IPS-18a (cell line): ENCODE results near the gene TIAM1.

Source experiments
- H3K27ac ChIP-seq: one replicate; pipeline ENCODE4 v1.5.1; 2013; ENCODE audit warnings: low read length
- H3K27me3 ChIP-seq: one replicate; pipeline ENCODE4 v1.6.1; 2013; ENCODE audit warnings: mild to moderate bottlenecking, low read length; ENCODE audit not compliant: control insufficient read depth, insufficient read depth
- H3K36me3 ChIP-seq: one replicate; pipeline ENCODE4 v1.6.1; 2013; ENCODE audit warnings: low read depth, low read length; ENCODE audit not compliant: control insufficient read depth
- H3K4me1 ChIP-seq: one replicate; pipeline ENCODE4 v1.6.1; 2013; ENCODE audit warnings: low read depth, low read length; ENCODE audit not compliant: control insufficient read depth
- H3K4me3 ChIP-seq: one replicate; pipeline ENCODE4 v1.5.1; 2013; ENCODE audit warnings: low read length
- H3K9ac ChIP-seq: one replicate; pipeline ENCODE4 v1.6.1; 2013; ENCODE audit warnings: mild to moderate bottlenecking, low read length, moderate library complexity
- H3K9me3 ChIP-seq: one replicate; pipeline ENCODE4 v1.6.1; 2013; ENCODE audit warnings: low read depth, low read length; ENCODE audit not compliant: control insufficient read depth

The TIAM1 gene

DNA sequence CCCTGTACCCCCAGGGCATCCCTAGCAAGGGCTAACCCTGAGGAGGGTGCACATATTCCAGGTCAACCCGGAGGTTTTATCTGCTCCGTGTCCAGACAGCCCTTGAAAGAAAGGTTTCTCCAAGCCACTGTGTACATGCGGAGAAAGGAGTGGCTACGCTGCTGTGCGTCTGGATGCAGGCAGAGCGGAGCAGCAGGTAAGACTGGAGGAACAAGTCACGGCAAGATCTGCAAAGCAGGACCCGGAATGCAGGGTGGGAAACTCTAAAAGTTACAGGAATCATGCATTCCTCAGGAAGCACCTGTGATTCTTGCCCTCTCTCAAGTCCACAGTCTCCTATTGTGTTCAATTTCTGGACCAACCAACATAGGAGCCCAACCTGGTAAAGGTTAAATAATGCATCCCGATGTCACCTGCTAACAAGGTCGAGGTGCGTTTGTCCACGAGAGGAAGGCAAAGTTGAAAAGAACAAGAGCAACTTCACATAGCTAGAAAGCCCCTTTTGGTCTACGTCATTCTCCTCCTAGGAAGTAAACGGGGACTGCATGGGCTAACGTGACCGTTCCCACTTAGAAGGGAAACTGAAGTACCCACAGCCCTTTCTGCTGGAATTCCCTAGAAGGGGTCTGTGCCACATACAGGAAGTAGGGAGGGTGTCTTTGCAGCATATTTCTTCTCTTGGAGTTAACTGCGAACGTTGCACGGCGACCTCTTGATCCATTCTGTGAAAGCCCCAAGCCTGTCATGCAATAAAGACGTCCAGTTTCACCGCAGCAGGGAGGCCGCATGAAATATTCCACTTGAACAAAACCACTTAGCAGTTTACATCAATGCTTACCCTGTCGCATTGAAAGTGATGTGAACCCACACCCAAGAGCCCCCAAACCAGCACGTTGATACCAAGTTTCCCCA is 5.8 kb downstream of the TIAM1 start:
- Histone ChIP-seq H3K4me3 (no peak overlapping the region), H3K36me3 (no peaks in the 10 kb centered on the region), H3K4me1 (peaks cover 21% of the 10 kb centered on the region), H3K9ac (no peak overlapping the region), H3K27ac (no peak overlapping the region), H3K27me3 (peaks cover 10% of the 10 kb centered on the region), H3K9me3 (no peaks in the 10 kb centered on the region)

DNA sequence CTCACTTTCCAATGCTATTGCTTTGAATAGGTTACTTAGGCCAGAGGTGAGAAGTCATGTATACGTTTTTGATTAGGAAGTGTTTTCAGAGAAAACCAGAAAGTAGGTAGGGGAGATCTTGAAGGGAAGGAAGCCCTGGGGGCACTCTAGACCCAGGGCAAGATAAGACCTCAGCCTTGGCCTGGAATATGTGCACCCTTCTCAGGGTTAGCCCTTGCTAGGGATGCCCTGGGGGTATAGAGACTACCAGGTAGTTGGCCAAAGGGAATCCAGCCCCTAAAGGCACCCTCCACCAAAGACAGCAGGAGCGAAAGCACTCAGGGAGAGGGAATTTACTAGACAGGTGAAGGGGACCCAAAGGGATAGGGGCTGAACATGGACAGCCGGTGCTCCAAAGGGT is 7.0 kb downstream of the TIAM1 start:
- Histone ChIP-seq H3K4me1 (peaks cover 13% of the 10 kb centered on the region), H3K4me3 (no peak overlapping the region), H3K9ac (no peak overlapping the region), H3K9me3 (no peaks in the 10 kb centered on the region), H3K27me3 (no peaks in the 10 kb centered on the region), H3K27ac (no peak overlapping the region), H3K36me3 (no peaks in the 10 kb centered on the region)

DNA sequence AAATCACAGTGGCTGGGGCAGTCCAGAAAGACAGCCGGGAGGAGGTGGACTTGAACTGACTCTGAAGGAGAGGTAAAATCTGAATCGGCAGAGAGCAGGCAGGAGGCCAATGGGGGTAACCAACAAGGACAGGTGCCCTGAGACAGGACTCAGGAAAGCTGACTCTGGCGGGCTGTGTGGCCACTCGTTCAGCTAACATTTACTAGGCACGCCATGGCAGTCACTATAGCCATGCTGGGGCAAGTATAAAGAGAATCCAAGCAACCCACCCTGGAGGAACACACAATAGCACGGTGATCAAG is 7.4 kb downstream of the TIAM1 start:
- peaks cover 13% of the 10 kb centered on the region for H3K4me1 ChIP-seq
- H3K36me3 ChIP-seq, result no peaks in the 10 kb centered on the region
- H3K4me3 ChIP-seq, result no peak overlapping the region
- H3K9me3 ChIP-seq, result no peaks in the 10 kb centered on the region
- no peak overlapping the region for H3K9ac ChIP-seq
- no peak overlapping the region for H3K27ac ChIP-seq
- no peaks in the 10 kb centered on the region for H3K27me3 ChIP-seq

DNA sequence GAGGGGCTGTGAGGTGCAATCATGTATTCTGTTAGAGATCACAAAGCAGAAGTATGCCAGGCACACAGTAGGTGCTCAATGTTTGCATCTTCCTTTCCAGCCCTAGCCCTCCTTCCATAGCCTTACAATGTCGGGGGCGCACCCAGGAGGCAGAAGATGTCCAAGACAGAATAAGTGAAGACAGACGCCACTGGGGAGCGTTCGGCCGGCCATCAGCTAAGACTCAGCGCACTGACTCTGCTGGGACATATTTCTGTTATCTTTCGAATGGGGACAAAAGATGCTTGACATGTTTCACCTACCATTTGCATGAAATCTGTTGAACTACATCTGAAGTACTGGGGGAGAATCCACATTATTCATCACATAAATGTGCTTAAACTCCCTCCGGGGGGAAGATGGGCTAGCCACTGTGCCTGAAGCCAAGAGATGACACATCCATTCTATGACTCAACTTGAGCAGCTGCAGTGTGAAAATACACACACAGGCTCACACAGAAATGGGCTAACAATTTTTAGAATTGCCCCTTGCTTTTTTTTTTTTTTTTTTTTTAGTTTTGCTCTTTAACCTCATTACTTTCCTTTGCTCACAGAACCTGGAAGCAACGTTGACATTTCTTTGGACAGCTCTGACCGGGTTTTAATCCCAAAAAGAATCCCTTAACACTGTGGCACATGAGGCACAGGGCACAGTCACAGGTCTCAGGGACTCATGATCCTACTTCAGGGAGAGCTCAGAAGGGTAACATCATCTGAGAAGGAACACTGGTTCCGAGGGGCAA is 7.9 kb downstream of the TIAM1 start:
- Histone ChIP-seq H3K9ac (no peak overlapping the region), H3K27ac (no peak overlapping the region), H3K9me3 (no peaks in the 10 kb centered on the region), H3K4me1 (peaks cover 13% of the 10 kb centered on the region), H3K36me3 (no peaks in the 10 kb centered on the region), H3K27me3 (no peaks in the 10 kb centered on the region), H3K4me3 (no peak overlapping the region)

DNA sequence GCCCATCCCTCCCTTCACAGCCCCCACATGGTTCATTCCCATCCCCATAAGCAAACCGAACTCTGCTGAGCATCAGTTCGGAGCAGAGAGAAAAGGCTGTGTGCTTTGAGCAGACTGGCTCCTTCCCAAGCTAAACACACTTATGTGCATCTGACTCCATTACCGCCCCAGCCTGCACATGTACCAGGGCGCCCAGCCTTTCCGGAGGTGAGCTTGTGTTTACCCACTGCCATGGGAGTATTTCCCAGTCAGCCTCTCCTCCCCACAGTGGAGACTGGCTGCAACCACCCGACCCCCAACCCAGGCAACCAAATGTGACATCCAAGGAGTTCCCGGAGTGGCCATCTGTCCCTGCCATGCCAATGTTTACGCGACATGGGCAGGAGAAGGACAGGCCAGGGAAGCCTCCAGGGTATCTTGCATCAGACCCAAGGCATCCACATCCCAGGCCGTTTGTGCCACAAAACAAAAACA is 9.4 kb downstream of the TIAM1 start:
- Histone ChIP-seq H3K9me3 (no peaks in the 10 kb centered on the region), H3K36me3 (no peaks in the 10 kb centered on the region), H3K27ac (no peak overlapping the region), H3K4me3 (no peak overlapping the region), H3K27me3 (no peaks in the 10 kb centered on the region), H3K4me1 (peaks cover 11% of the 10 kb centered on the region), H3K9ac (no peak overlapping the region)

DNA sequence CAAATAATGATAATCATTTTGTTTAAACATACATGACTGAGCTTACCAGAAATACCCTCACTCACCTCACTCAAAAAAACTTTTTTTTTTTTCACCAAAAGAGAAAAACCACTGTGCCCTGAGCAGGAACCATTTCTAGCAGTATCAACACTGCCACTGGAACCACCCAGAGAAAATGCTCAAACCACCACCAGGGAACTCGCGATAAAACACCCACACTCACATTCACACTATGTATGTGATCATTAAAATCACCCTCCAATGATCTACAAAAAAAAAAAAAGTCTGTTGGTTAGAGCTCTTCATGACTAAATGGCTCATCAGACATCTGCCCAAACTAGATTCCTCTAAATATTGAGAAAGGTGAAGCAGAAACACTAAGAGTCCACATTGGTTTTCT is 11.5 kb downstream of the TIAM1 start:
- Histone ChIP-seq H3K9ac (no peak overlapping the region), H3K9me3 (no peaks in the 10 kb centered on the region), H3K36me3 (no peaks in the 10 kb centered on the region), H3K27ac (no peak overlapping the region), H3K4me3 (no peak overlapping the region), H3K4me1 (no peaks in the 10 kb centered on the region), H3K27me3 (no peaks in the 10 kb centered on the region)

DNA sequence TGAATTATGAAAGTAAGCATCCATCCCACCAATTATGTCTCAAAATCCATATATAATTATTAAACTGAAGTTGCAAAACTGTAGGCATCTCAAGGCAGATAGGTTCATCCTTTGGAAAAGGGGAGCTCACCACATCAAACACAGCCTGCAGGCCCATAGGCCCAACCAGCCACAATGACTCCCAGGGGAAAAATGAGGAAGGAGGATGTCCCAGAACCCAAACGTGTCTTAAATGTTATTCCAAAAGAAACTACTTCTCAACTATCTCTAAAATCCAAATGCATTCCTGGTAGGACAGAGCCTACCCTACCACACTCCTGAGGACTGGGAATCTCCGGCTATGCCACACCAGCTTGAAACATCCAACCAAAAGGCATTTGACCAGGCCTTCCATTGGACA is 12.8 kb downstream of the TIAM1 start:
- no peaks in the 10 kb centered on the region for H3K36me3 ChIP-seq
- no peak overlapping the region for H3K9ac ChIP-seq
- no peak overlapping the region for H3K4me3 ChIP-seq
- no peak overlapping the region for H3K27ac ChIP-seq
- H3K27me3 ChIP-seq, result no peaks in the 10 kb centered on the region
- no peaks in the 10 kb centered on the region for H3K4me1 ChIP-seq
- no peaks in the 10 kb centered on the region for H3K9me3 ChIP-seq

DNA sequence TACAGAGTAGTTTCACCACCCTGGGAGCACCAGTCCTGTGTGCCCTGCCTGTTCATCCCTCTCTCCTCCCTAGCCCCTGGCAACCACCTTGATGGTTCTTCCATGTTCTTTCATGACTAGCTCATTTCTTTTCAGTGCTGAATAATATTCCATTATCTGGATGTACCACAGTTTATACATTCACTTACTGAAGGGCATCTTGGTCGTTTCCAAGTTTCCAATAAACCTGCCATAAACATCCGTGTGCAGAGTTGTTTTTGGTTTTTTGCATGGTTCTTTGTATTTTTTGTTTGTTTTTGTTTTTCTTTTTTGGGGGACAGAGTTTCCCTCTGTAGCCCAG is 13.9 kb downstream of the TIAM1 start:
- no peaks in the 10 kb centered on the region for H3K27me3 ChIP-seq
- H3K4me3 ChIP-seq, result no peak overlapping the region
- H3K4me1 ChIP-seq, result no peaks in the 10 kb centered on the region
- H3K9ac ChIP-seq, result no peak overlapping the region
- H3K36me3 ChIP-seq, result no peaks in the 10 kb centered on the region
- H3K9me3 ChIP-seq, result no peaks in the 10 kb centered on the region
- no peak overlapping the region for H3K27ac ChIP-seq

DNA sequence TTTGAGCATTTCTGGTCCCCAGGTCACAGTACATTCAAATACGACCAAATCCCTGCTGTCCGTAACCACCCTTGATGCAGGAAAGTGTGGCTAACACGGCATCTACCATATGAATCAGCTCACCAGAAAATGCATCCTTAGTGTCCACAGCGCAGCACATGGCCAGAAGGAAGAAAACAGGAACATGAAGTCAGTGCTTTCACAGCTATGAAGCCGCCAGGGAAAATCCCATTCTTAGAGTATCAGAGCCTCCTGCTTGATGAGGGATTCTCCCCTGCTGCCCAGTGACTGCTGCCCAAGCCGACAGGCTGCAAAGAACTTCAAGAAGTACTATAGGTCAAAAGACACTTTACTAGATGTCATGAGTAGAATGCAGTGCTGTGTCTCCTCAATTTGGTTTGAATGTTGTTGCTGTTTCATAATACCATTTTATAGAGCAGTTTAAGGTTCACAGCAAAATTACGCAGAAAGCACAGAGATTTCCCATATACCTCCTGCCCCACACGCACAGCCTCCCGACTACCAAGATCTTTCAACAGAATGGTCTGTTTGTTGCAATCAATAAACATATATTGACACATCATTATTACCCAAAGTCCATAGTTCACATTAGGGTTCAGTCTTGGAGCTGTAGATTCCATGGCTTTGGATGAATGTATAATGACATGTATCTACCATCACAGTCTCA is 14.5 kb downstream of the TIAM1 start:
- Histone ChIP-seq H3K27ac (no peak overlapping the region), H3K9ac (no peak overlapping the region), H3K36me3 (no peaks in the 10 kb centered on the region), H3K9me3 (no peaks in the 10 kb centered on the region), H3K4me3 (no peak overlapping the region), H3K27me3 (no peaks in the 10 kb centered on the region), H3K4me1 (no peaks in the 10 kb centered on the region)

DNA sequence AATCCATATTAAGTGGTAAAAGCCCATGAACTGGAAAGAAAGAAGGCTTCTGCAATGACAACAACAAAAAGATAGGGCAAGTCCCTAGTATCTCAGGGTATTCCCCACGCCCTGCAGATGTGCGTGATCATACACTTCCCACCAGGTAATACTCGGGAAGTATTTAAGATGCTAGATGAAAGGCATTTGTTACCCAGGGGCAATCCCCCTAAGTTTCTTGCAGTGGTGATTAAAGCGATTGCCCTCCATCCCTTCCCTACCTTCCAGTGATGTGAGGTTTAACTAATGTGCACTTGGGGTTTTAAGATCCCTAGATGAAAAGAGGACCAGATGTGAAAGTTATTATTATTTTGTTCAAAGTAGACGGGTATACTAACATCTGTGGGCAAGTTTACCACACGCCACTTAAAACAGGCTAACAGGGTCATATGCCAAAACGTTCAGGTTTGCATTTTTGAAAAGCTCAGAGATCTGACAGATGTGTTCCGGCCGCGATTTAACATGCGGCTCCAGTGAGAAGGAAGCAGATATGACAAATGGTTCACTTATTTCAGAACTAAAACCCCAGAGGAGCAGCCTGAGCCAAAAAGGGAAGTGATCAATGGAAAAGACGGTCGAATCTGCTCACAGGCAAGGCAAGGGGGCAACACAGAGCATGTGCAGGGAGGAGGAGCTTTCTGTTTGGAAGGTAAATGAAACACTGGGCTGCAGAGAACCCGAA is 17.4 kb downstream of the TIAM1 start:
- Histone ChIP-seq H3K9ac (no peak overlapping the region), H3K36me3 (no peaks in the 10 kb centered on the region), H3K4me1 (no peaks in the 10 kb centered on the region), H3K4me3 (no peak overlapping the region), H3K27ac (no peak overlapping the region), H3K9me3 (no peaks in the 10 kb centered on the region), H3K27me3 (no peaks in the 10 kb centered on the region)

DNA sequence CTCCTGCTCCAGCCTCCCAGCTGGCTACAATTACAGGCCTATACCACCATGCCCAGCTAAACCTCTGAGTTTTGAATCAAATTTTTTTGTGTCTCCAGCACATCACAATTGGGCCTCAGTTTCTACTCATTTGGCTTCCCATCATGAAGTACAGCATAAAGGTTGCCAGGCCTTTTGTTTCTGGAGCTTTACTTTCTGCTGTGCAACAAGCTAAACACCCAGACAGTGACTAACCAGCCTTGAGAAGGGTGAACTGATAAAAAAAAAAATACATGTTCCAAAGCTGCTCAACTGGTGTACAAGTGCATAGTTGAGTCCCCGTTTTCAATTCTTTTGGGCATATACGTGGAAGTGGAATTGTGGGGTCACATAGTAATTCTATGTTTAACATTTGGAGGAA is 25.1 kb downstream of the TIAM1 start:
- Histone ChIP-seq H3K9me3 (no peaks in the 10 kb centered on the region), H3K27ac (no peak overlapping the region), H3K27me3 (no peaks in the 10 kb centered on the region), H3K9ac (no peak overlapping the region), H3K36me3 (no peaks in the 10 kb centered on the region), H3K4me3 (no peak overlapping the region), H3K4me1 (no peaks in the 10 kb centered on the region)
